Heart left ventricle (tissue), 16 donors: ENCODE results near the gene CD226. TPM values are rescaled to one million over a fixed set of nuclear protein-coding genes. Genes with fewer than 3 reads are reported as not detected.
"Not testable (repeated sequence)": the region's sequence is repeated elsewhere in the genome, so short reads cannot be mapped to it uniquely, and the experiment has no call there.

Source experiments
- ATAC-seq, 4 donors: fragments of 200-7000 bp; cut with Tn5 transposase; one replicate each; pipeline ENCODE4 v1.9.1; 2020 to 2022; ENCODE audit warnings: moderate library complexity in 4 of 4, mild to moderate bottlenecking in 3 of 4, moderate number of reproducible peaks in 1 of 4
- DNase-seq, 5 donors: peaks; one replicate each; pipeline ENCODE4 v3.0.0-alpha.2; 2020
- H3K27ac ChIP-seq, 12 donors: fragments of 200-600 bp; sonication (generic) in 4 of 12; one replicate each; pipeline versions ENCODE4 v1.5.0 to v1.8.0; 2016 to 2022; ENCODE audit warnings: mild to moderate bottlenecking in 2 of 12
- H3K27me3 ChIP-seq, 9 donors: fragments of 200-600 bp; sonication (generic) in 2 of 9; one replicate each; pipeline versions ENCODE4 v1.5.1 to v1.8.0; 2016 to 2022; ENCODE audit warnings: mild to moderate bottlenecking in 3 of 9
- H3K36me3 ChIP-seq, 9 donors: fragments of 200-600 bp; sonication (generic) in 2 of 9; one replicate each; pipeline versions ENCODE4 v1.5.0 to v1.8.0; 2018 to 2022; ENCODE audit warnings: mild to moderate bottlenecking in 2 of 9
- H3K4me1 ChIP-seq, 12 donors: fragments of 200-600 bp; sonication (generic) in 4 of 12; one replicate each; pipeline versions ENCODE4 v1.5.0 to v1.8.0; 2016 to 2022; ENCODE audit warnings: mild to moderate bottlenecking in 3 of 12
- H3K4me3 ChIP-seq, 12 donors: fragments of 200-600 bp; sonication (generic) in 4 of 12; one replicate each; pipeline versions ENCODE4 v1.5.0 to v1.8.0; 2017 to 2022; ENCODE audit warnings: mild to moderate bottlenecking in 9 of 12, moderate library complexity in 4 of 12
- H3K9me3 ChIP-seq, 12 donors: fragments of 200-600 bp; sonication (generic) in 4 of 12; one replicate each; pipeline versions ENCODE4 v1.5.0 to v1.8.0; 2016 to 2022; ENCODE audit warnings: mild to moderate bottlenecking in 1 of 12
- POLR2A ChIP-seq, 2 donors: fragments of 450-650 bp; IDR thresholded peaks; one replicate each; pipeline ENCODE4 v1.6.1; 2017; ENCODE audit warnings: antibody characterized with exemption in 2 of 2, mild to moderate bottlenecking in 2 of 2, moderate library complexity in 2 of 2
- WGBS, 4 donors: extraction: QIAGEN DNeasy Blood & Tissue Kit in 2 of 4; methylation state at CpG; one replicate each; pipeline versions ENCODE4 v1.1.5 to v1.1.7; 2013 to 2018; 5-methylcytosine and 5-hydroxymethylcytosine counted together
- intact Hi-C, 10 donors: fragments of 100-400 bp; cut with DNase I; formaldehyde crosslinking; loops; one replicate each; pipeline versions ENCODE4 v1.11.1 to v1.14.2; 2022
- polyA plus RNA-seq, 2 donors: library from polyadenylated mRNA; stranded (reverse); fragments of 200-250 nt; gene quantifications; one replicate each; pipeline ENCODE4 v1.2.3, GENCODE V29; 2013
- total RNA-seq, 9 donors: library from RNA; depleted of rRNA in 2 of 9; stranded (reverse); fragments of >200 nt in 2 of 9; fragmentation: NEBNext Ultra II Directional in 3 of 9; extraction: Animal tissue kit (Norgen Biotek cat#: 25700) in 3 of 9; gene quantifications; one replicate each; pipeline versions ENCODE4 v1.1.0 to v1.2.4, GENCODE V29; 2016 to 2023
- TF ChIP-seq, protein P1 (sequence below), 12 donors: fragments of 200-600 bp; sonication (generic) in 4 of 12; IDR thresholded peaks; one replicate each; pipeline versions ENCODE4 v1.5.0 to v1.8.0; 2018 to 2022; ENCODE audit warnings: antibody characterized with exemption in 12 of 12, mild to moderate bottlenecking in 5 of 12
- donor health status: ischemic (EF 13 %, LVEDD 7.1; RV severe dilation, severe dysfunction).
- donor health status: healthy with polysubstance abuse.
- donor health status: DM: no; HTN: yes; CAD: no.
- donor health status: DM: no; HTN: no; CAD: no.
- donor health status: ischemic (EF 25% LVEDD 6.9; RV normal size, moderate dysfunction).
- donor health status: ischemic (EF 25% LVEDD 5.7; RV mildly dilated, moderate dysfunction).
- donor health status: healthy.
- donor health status: DM: yes; HTN: yes; CAD: no.
- donor health status: ischemic (EF 35%, LVEDD 5.7; RV mildly dilated, moderate dysfunction).
- donor health status: nonischemic (EF 11% LVEDD 7.7; RV severe dilation, severe dysfunction).
- donor health status: DM: yes; HTN: yes; CAD: no.
- donor health status: PGD.
- donor health status: ischemic (EF 29% LVEDD 5.4; RV normal size, mild dysfunction).
- donor health status: nonischemic (EF 23%, LVEDD 6.1; RV moderate dilation, normal function).

The CD226 gene
- total and polyA plus RNA-seq, 11 donors: 0.15 to 4.1 (median 1.1) TPM

GRCh38 chr18:69978732-69979715 lies 31.4 kb upstream of the CD226 start:
- H3K36me3 ChIP-seq: peaks cover 0 to 7% (median 0%) of the 10 kb centered on the region in 9 donors
- WGBS, 4 donors: 85 to 92% (median 88%) methylated on average over 13 of the region's 13 CpGs
- no peak overlapping the region for H3K27ac ChIP-seq
- H3K9me3 ChIP-seq: peaks cover 0 to 26% (median 12%) of the 10 kb centered on the region in 12 donors
- peaks cover 0 to 13% (median 0%) of the 10 kb centered on the region in 12 donors for H3K4me1 ChIP-seq
- ATAC-seq (no peak), DNase-seq (no peak)
- H3K4me3 ChIP-seq: no peak overlapping the region
- TF ChIP-seq, protein P1, sequence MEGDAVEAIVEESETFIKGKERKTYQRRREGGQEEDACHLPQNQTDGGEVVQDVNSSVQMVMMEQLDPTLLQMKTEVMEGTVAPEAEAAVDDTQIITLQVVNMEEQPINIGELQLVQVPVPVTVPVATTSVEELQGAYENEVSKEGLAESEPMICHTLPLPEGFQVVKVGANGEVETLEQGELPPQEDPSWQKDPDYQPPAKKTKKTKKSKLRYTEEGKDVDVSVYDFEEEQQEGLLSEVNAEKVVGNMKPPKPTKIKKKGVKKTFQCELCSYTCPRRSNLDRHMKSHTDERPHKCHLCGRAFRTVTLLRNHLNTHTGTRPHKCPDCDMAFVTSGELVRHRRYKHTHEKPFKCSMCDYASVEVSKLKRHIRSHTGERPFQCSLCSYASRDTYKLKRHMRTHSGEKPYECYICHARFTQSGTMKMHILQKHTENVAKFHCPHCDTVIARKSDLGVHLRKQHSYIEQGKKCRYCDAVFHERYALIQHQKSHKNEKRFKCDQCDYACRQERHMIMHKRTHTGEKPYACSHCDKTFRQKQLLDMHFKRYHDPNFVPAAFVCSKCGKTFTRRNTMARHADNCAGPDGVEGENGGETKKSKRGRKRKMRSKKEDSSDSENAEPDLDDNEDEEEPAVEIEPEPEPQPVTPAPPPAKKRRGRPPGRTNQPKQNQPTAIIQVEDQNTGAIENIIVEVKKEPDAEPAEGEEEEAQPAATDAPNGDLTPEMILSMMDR (IDR thresholded peaks at IDR 0.05): no peak
- intact Hi-C loops: no loop called here
- no peaks in the 10 kb centered on the region for H3K27me3 ChIP-seq

DNA sequence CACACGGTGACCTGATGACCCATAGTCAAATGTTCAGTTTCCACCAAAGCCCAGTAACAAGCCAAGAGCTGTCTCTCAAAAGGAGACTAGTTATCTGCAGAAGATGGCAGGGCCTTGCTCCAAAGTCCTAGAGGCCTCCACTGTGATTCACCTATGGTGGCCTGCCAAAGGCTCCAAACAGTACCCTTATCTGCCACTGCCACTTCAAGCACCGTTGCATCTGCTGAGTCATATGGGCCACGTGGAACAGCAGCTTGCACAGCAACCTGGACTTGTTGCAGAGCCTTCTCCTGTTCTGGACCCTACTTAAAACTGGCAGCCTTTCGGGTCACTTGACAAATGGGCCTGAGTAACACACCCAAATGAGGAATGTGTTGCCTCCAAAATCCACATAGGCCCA lies 27.6 kb upstream of the CD226 start:
- H3K36me3 ChIP-seq, H3K4me1 ChIP-seq, intact Hi-C loops, H3K27ac ChIP-seq, H3K27me3 ChIP-seq, H3K4me3 ChIP-seq: not testable (repeated sequence)
- DNase-seq: peak in 1 of 5 donors; percentile 37
- H3K9me3 ChIP-seq: peaks cover 0 to 58% (median 17%) of the 10 kb centered on the region in 12 donors
- peak in 1 of 4 donors; percentile 62 for ATAC-seq
- WGBS, 4 donors: 50 to 81% (median 77%) methylated on average over 4 of the region's 4 CpGs

DNA sequence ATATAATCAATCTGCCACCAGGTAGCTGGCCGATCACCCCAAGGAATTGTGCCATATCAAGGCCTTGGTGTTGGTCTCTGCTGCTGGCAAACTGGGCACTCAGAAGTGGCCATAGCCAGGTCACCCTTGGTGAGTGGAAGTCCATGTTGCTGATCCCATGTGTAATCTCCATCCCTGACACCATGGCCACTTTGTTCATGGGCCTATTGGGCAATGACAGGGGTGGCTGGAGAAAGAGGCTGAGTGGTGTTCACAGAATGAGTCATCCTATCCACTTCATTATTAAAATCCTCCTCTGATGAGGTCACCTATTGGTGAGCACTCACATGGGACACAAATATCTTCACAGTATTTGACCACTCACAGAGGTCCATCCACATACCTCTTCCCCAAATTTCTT lies 26.7 kb upstream of the CD226 start:
- Histone ChIP-seq H3K4me1 (no peaks in the 10 kb centered on the region), H3K4me3 (no peak overlapping the region), H3K27me3 (no peaks in the 10 kb centered on the region), H3K27ac (no peak overlapping the region), H3K36me3 (peaks cover 0 to 7% (median 0%) of the 10 kb centered on the region in 9 donors), H3K9me3 (peaks cover 0 to 58% (median 17%) of the 10 kb centered on the region in 12 donors)
- no peak for TF ChIP-seq POLR2A (IDR thresholded peaks at IDR 0.05)
- TF ChIP-seq, protein P1 (IDR thresholded peaks at IDR 0.05): no peak
- intact Hi-C loops: no loop called here
- no peak for ATAC-seq
- WGBS, 4 donors: 92 to 100% (median 99%) methylated on average over 1 of the region's 1 CpG
- DNase-seq: no peak

DNA sequence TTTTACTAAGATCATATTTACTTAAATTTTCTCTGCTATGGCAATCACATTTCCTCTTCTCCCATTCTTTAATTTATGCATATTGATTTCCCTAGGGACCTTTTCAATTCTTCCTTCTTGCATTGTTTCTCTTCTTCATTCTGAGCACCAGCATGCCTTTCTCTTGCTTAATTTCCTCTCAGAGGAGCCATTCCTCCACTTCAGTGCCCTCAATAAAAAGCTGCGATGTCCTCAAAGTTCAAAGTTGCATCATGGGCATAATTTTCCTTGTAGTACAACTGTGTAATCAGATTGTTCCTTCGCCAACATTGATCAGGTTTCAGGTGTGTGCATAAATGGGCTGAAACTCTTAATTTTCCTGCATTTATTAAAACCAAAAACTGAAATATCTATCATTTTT lies 21.8 kb upstream of the CD226 start:
- no peak for ATAC-seq
- no peak overlapping the region for H3K4me3 ChIP-seq
- H3K27ac ChIP-seq: no peak overlapping the region
- no peaks in the 10 kb centered on the region for H3K36me3 ChIP-seq
- intact Hi-C loops: no loop called here
- WGBS, 4 donors: 88 to 93% (median 92%) methylated on average over 2 of the region's 2 CpGs
- peaks cover 0 to 34% (median 4%) of the 10 kb centered on the region in 12 donors for H3K9me3 ChIP-seq
- H3K27me3 ChIP-seq: no peaks in the 10 kb centered on the region
- DNase-seq: no peak
- no peak for TF ChIP-seq POLR2A (IDR thresholded peaks at IDR 0.05)
- TF ChIP-seq, protein P1 (IDR thresholded peaks at IDR 0.05): no peak
- H3K4me1 ChIP-seq: no peaks in the 10 kb centered on the region
